Caco-2 (cell line): ENCODE results near the gene HOMER2. TPM values are rescaled to one million over a fixed set of nuclear protein-coding genes. Genes with fewer than 3 reads are reported as not detected.

Experiments used
- BruUV-seq: library from RNA; stranded (reverse); fragments of 400-500 nt; replicated peaks from 2 replicates; lab custom pipeline; 2021; lab: Mats Ljungman, UMichigan
- CTCF ChIA-PET: fragments of 300-600 bp; sonication (Branson Sonifier 250); formaldehyde crosslinking; loops from one replicate; lab custom pipeline; 2022; ENCODE audit warnings: antibody characterized with exemption; lab: Charles Lee
- POLR2A ChIA-PET: fragments of 300-600 bp; sonication (Branson Sonifier 250); formaldehyde crosslinking; loops from one replicate; lab custom pipeline; 2022; ENCODE audit warnings: antibody characterized with exemption; lab: Charles Lee
- DNase-seq, 2 experiments: peaks; one replicate each; pipeline versions ENCODE4 v3.0.0 to v3.0.0-alpha.2; 2020 to 2022
- H3K27me3 ChIP-seq: replicated peaks from 2 replicates; pipeline ENCODE4 v1.6.0; 2011; ENCODE audit warnings: low read length; ENCODE audit not compliant: control insufficient read depth, insufficient read depth
- H3K36me3 ChIP-seq: 2 replicates; pipeline ENCODE4 v1.5.1; 2011; ENCODE audit warnings: low read length; ENCODE audit not compliant: control insufficient read depth, insufficient read depth
- H3K4me1 ChIP-seq: fragments of 250-450 bp; sonication (Bioruptor Pico); 2 replicates; pipeline ENCODE4 v1.5.1; 2020; ENCODE audit warnings: mild to moderate bottlenecking
- H3K4me3 ChIP-seq: 2 replicates; pipeline ENCODE4 v1.5.1; 2011; ENCODE audit warnings: low read depth, mild to moderate bottlenecking, control low read depth, low read length
- H3K9me3 ChIP-seq: fragments of 250-450 bp; sonication (Bioruptor Pico); 2 replicates; pipeline ENCODE4 v1.5.1; 2020; ENCODE audit warnings: mild to moderate bottlenecking, moderate library complexity
- H3K27ac Mint-ChIP-seq: one replicate; pipeline ENCODE4 v1.8.0; 2022; ENCODE audit warnings: mixed read lengths; ENCODE audit not compliant: unreplicated experiment
- H3K27me3 Mint-ChIP-seq: one replicate; pipeline ENCODE4 v1.8.0; 2022; ENCODE audit warnings: mixed read lengths; ENCODE audit not compliant: insufficient read depth, unreplicated experiment
- H3K36me3 Mint-ChIP-seq: one replicate; pipeline ENCODE4 v1.8.0; 2022; ENCODE audit warnings: mild to moderate bottlenecking, mixed read lengths; ENCODE audit not compliant: insufficient read depth, unreplicated experiment
- H3K4me1 Mint-ChIP-seq: one replicate; pipeline ENCODE4 v1.8.0; 2022; ENCODE audit warnings: low read depth, mixed read lengths; ENCODE audit not compliant: unreplicated experiment
- H3K4me3 Mint-ChIP-seq: one replicate; pipeline ENCODE4 v1.8.0; 2022; ENCODE audit warnings: mild to moderate bottlenecking, moderate library complexity, mixed read lengths; ENCODE audit not compliant: unreplicated experiment
- H3K9me3 Mint-ChIP-seq: one replicate; pipeline ENCODE4 v1.8.0; 2022; ENCODE audit warnings: mixed read lengths; ENCODE audit not compliant: unreplicated experiment
- CTCF ChIP-seq, 2 experiments: fragments of 200-600 bp in 1 of 2; IDR thresholded peaks; 1 replicate in 1 of 2; 2 replicates in 1 of 2; pipeline versions ENCODE4 v1.5.1 to v1.8.0; 2011 to 2022; ENCODE audit warnings: antibody characterized with exemption in 1 of 2, control low read depth in 1 of 2, inconsistent platforms in 1 of 2, low read depth in 1 of 2, low read length in 1 of 2, mild to moderate bottlenecking in 1 of 2, moderate library complexity in 1 of 2; ENCODE audit not compliant: insufficient read depth in 1 of 2, severe bottlenecking in 1 of 2, unreplicated experiment in 1 of 2
- intact Hi-C: fragments of 100-400 bp; cut with micrococcal nuclease; formaldehyde crosslinking; loops from one replicate; pipeline ENCODE4 v1.10.0; 2022; ENCODE audit not compliant: unreplicated experiment
- total RNA-seq: library from RNA; stranded (reverse); gene quantifications from 2 replicates; pipeline ENCODE4 v1.2.3, GENCODE V29; 2022

HOMER2 gene
- total RNA-seq, 1 experiment from 2014 or later = 5.5 TPM

- CTCF ChIA-PET = no interaction called here
- POLR2A ChIA-PET = interaction anchor here (0.6 kb wide), 1 partner anchor 186 kb away, joined by 3 read pairs; no protein-coding TSS in a partner anchor
- no peak for DNase-seq
- Histone ChIP-seq H3K36me3 (no peaks in the 10 kb centered on the region), H3K4me3 (no peak overlapping the region), H3K4me1 (no peaks in the 10 kb centered on the region), H3K27me3 (no peaks in the 10 kb centered on the region), H3K9me3 (no peaks in the 10 kb centered on the region; the same call in 1 of the 2 replicates)
- Mint-ChIP-seq H3K27me3 (peaks cover 6% of the 10 kb centered on the region), H3K4me3 (no peak overlapping the region), H3K9me3 (peaks cover 26% of the 10 kb centered on the region), H3K27ac (no peak overlapping the region), H3K4me1 (no peaks in the 10 kb centered on the region), H3K36me3 (no peaks in the 10 kb centered on the region)
- no TSS peak for BruUV-seq
- intact Hi-C loops = loop anchor here (5.0 kb wide), 1 partner anchor 293 kb away; no protein-coding TSS in a partner anchor
- TF ChIP-seq CTCF (IDR thresholded peaks at IDR 0.05; ENCODE audit: insufficient read depth in 1 of 2, low read depth in 1 of 2, low read length in 1 of 2, severe bottlenecking in 1 of 2, unreplicated experiment in 1 of 2) = no peak
These were observed 47.9 kb downstream of the HOMER2 start for GRCh38 chr15:82904574-82904973.

DNA sequence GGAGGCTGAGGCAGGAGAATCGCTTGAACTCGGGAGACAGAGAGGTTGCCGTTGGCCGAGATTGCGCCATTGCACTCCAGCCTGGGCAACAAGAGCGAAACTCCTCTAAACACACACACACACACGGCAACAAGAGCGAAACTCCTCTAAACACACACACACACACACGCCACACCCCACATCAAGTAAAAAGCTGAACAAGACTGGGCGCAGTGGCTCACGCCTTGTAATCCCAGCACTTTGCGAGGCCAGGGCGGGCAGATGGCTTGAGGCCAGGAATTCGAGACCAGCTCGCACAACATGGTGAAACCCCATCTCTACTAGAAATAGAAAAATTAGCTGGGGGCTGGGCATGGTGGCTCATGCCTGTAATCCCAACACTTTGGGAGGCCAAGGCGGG lies 49.0 kb downstream of the HOMER2 start:
- ChIA-PET POLR2A (no interaction called here), CTCF (no interaction called here)
- H3K9me3 ChIP-seq = no peaks in the 10 kb centered on the region; the same call in 1 of the 2 replicates
- no peaks in the 10 kb centered on the region for H3K4me1 ChIP-seq
- no peak for TF ChIP-seq CTCF (IDR thresholded peaks at IDR 0.05; ENCODE audit: insufficient read depth in 1 of 2, low read depth in 1 of 2, low read length in 1 of 2, severe bottlenecking in 1 of 2, unreplicated experiment in 1 of 2)
- Mint-ChIP-seq H3K9me3 (peaks cover 15% of the 10 kb centered on the region), H3K4me3 (no peak overlapping the region), H3K27ac (no peak overlapping the region), H3K27me3 (peaks cover 6% of the 10 kb centered on the region), H3K36me3 (no peaks in the 10 kb centered on the region), H3K4me1 (no peaks in the 10 kb centered on the region)
- intact Hi-C loops = loop anchor here (5.0 kb wide), 1 partner anchor 294 kb away; no protein-coding TSS in a partner anchor
- BruUV-seq = no TSS peak
- DNase-seq = no peak
- no peaks in the 10 kb centered on the region for H3K36me3 ChIP-seq
- no peak overlapping the region for H3K4me3 ChIP-seq
- no peaks in the 10 kb centered on the region for H3K27me3 ChIP-seq

DNA sequence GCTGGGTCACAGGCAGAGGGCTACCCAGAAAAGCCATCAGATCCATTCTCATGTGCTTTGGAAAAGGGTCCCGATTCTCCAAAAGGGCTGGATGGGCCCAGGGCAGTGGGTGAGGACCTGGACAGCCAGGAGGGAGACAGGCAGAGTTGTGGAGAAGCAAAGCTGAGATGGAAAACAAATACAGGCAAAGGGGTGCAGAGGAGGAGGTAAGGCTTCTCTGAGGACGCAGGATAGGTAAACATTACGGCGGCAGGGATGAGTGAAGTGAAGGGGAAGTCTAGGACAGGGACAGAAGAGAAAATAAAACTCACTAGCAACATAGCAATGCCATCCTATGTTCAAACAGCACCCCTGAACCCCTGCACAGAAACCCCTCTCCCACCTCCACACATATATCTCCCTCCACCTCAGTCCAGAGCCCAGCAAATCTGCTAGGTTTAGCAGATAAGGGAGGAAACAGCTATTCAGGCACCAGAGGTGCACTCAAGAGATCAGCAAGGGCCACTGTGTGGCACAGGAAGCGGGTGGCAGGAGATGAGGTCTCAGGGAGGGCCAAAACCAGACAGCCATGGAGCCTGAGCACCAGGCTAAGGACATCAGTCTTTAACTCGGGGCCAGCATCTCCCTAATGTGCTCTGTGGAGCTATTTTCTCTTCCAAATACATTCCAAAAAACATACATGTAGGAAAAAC lies 51.3 kb downstream of the HOMER2 start:
- Mint-ChIP-seq H3K27me3 (peaks cover 3% of the 10 kb centered on the region), H3K4me3 (no peak overlapping the region), H3K4me1 (no peaks in the 10 kb centered on the region), H3K27ac (no peak overlapping the region), H3K9me3 (no peaks in the 10 kb centered on the region), H3K36me3 (no peaks in the 10 kb centered on the region)
- Histone ChIP-seq H3K27me3 (no peaks in the 10 kb centered on the region), H3K4me3 (no peak overlapping the region), H3K4me1 (no peaks in the 10 kb centered on the region), H3K9me3 (no peaks in the 10 kb centered on the region), H3K36me3 (no peaks in the 10 kb centered on the region)
- ChIA-PET POLR2A (no interaction called here), CTCF (interaction anchor here (0.6 kb wide), 1 partner anchor 168 kb away, joined by 3 read pairs; no protein-coding TSS in a partner anchor)
- intact Hi-C loops = loop anchor here (5.0 kb wide), 1 partner anchor 296 kb away; no protein-coding TSS in a partner anchor
- DNase-seq = no peak
- no peak for TF ChIP-seq CTCF (IDR thresholded peaks at IDR 0.05; ENCODE audit: insufficient read depth in 1 of 2, low read depth in 1 of 2, low read length in 1 of 2, severe bottlenecking in 1 of 2, unreplicated experiment in 1 of 2)
- BruUV-seq = no TSS peak
